H9 (cell line): ENCODE results near the gene WDR64. TPM values are rescaled to one million over a fixed set of nuclear protein-coding genes. Genes with fewer than 3 reads are reported as not detected.

Source experiments
- DNase-seq: peaks from one replicate; pipeline ENCODE4 v3.0.0-alpha.2; 2017
- H2AFZ ChIP-seq: one replicate; pipeline ENCODE4 v1.6.1; 2013; ENCODE audit warnings: mild to moderate bottlenecking, low read length, control low read depth, moderate library complexity
- H2AK5ac ChIP-seq: 2 replicates; pipeline ENCODE4 v1.6.1; 2013; ENCODE audit warnings: low read length, control low read depth, mixed read lengths; ENCODE audit not compliant: insufficient read length
- H2BK120ac ChIP-seq: one replicate; pipeline ENCODE4 v1.6.1; 2013; ENCODE audit warnings: low read depth, mild to moderate bottlenecking, low read length, control low read depth, inconsistent platforms; ENCODE audit not compliant: poor library complexity, severe bottlenecking
- H2BK12ac ChIP-seq: 2 replicates; pipeline ENCODE4 v1.6.1; 2013; ENCODE audit warnings: low read length, control low read depth, mixed read lengths, low read depth; ENCODE audit not compliant: insufficient read length
- H2BK15ac ChIP-seq: 2 replicates; pipeline ENCODE4 v1.6.1; 2013; ENCODE audit warnings: low read depth, low read length, control low read depth
- H2BK20ac ChIP-seq: one replicate; pipeline ENCODE4 v1.6.1; 2013; ENCODE audit warnings: low read depth, mild to moderate bottlenecking, low read length, control low read depth, inconsistent platforms; ENCODE audit not compliant: poor library complexity, severe bottlenecking
- H2BK5ac ChIP-seq: 2 replicates; pipeline ENCODE4 v1.6.1; 2013; ENCODE audit warnings: low read length, control low read depth, mixed read lengths; ENCODE audit not compliant: insufficient read length
- H3K14ac ChIP-seq: 2 replicates; pipeline ENCODE4 v1.6.1; 2013; ENCODE audit warnings: low read length, control low read depth; ENCODE audit not compliant: insufficient read depth
- H3K18ac ChIP-seq: 2 replicates; pipeline ENCODE4 v1.6.1; 2013; ENCODE audit warnings: low read depth, mild to moderate bottlenecking, mixed read lengths, low read length, control low read depth; ENCODE audit not compliant: insufficient read length
- H3K23ac ChIP-seq: 2 replicates; pipeline ENCODE4 v1.6.1; 2013; ENCODE audit warnings: low read length, control low read depth, mixed read lengths, low read depth; ENCODE audit not compliant: insufficient read length
- H3K23me2 ChIP-seq: 2 replicates; pipeline ENCODE4 v1.6.1; 2013; ENCODE audit warnings: low read depth, mild to moderate bottlenecking, mixed read lengths, low read length, control low read depth; ENCODE audit not compliant: insufficient read length, poor library complexity, severe bottlenecking
- H3K27ac ChIP-seq: 2 replicates; pipeline ENCODE4 v1.5.1; 2013; ENCODE audit warnings: low read length, control low read depth, mixed read lengths, low read depth; ENCODE audit not compliant: insufficient read length
- H3K27me3 ChIP-seq: 2 replicates; pipeline ENCODE4 v1.6.1; 2013; ENCODE audit warnings: low read length, control low read depth, inconsistent platforms; ENCODE audit not compliant: insufficient read depth
- H3K4ac ChIP-seq: 2 replicates; pipeline ENCODE4 v1.6.1; 2013; ENCODE audit warnings: low read depth, mild to moderate bottlenecking, control low read depth, inconsistent platforms, low read length, moderate library complexity
- H3K4me1 ChIP-seq: 2 replicates; pipeline ENCODE4 v1.6.1; 2013; ENCODE audit warnings: low read length, control low read depth, inconsistent platforms; ENCODE audit not compliant: insufficient read depth
- H3K4me2 ChIP-seq: 2 replicates; pipeline ENCODE4 v1.6.1; 2013; ENCODE audit warnings: low read length, control low read depth, mixed read lengths; ENCODE audit not compliant: insufficient read length, insufficient read depth
- H3K56ac ChIP-seq: 2 replicates; pipeline ENCODE4 v1.6.1; 2013; ENCODE audit warnings: low read depth, mild to moderate bottlenecking, mixed read lengths, low read length, control low read depth; ENCODE audit not compliant: insufficient read length
- H3K79me1 ChIP-seq: 2 replicates; pipeline ENCODE4 v1.6.1; 2013; ENCODE audit warnings: low read depth, mild to moderate bottlenecking, moderate library complexity, low read length, control low read depth, inconsistent platforms; ENCODE audit not compliant: insufficient read depth, poor library complexity, severe bottlenecking
- H3K79me2 ChIP-seq: 2 replicates; pipeline ENCODE4 v1.6.1; 2013; ENCODE audit warnings: low read length, control low read depth, inconsistent platforms; ENCODE audit not compliant: insufficient read depth
- H3K9ac ChIP-seq: 2 replicates; pipeline ENCODE4 v1.6.1; 2013; ENCODE audit warnings: low read length, control low read depth, mixed read lengths; ENCODE audit not compliant: insufficient read length; ENCODE audit errors: extremely low read depth
- H3K9me3 ChIP-seq: one replicate; pipeline ENCODE4 v1.6.1; 2013; ENCODE audit warnings: low read depth, low read length, inconsistent platforms; ENCODE audit not compliant: control insufficient read depth
- H3T11ph ChIP-seq: one replicate; pipeline ENCODE4 v1.6.1; 2013; ENCODE audit warnings: mild to moderate bottlenecking, low read length, control low read depth, inconsistent platforms
- H4K20me1 ChIP-seq: one replicate; pipeline ENCODE4 v1.6.1; 2013; ENCODE audit not compliant: control insufficient read depth, insufficient read length, insufficient read depth
- H4K5ac ChIP-seq: 2 replicates; pipeline ENCODE4 v1.6.1; 2013; ENCODE audit warnings: low read depth, mild to moderate bottlenecking, mixed read lengths, low read length, control low read depth; ENCODE audit not compliant: insufficient read length
- H4K8ac ChIP-seq: replicated peaks from 2 replicates; pipeline ENCODE4 v1.6.1; 2013; ENCODE audit warnings: low read length, control low read depth, mixed read lengths, low read depth; ENCODE audit not compliant: insufficient read length
- H4K91ac ChIP-seq: 2 replicates; pipeline ENCODE4 v1.6.1; 2013; ENCODE audit warnings: low read depth, mild to moderate bottlenecking, moderate library complexity, mixed read lengths, low read length, control low read depth; ENCODE audit not compliant: insufficient read length
- H3K27ac Mint-ChIP-seq, 3 experiments: 2 replicates in 2 of 3; 3 replicates in 1 of 3; pipeline ENCODE4 v1.8.0; 2020 to 2021; ENCODE audit warnings: mixed read lengths in 3 of 3, mild to moderate bottlenecking in 1 of 3, moderate library complexity in 1 of 3
- H3K27me3 Mint-ChIP-seq: 2 replicates; pipeline ENCODE4 v1.8.0; 2021; ENCODE audit warnings: low read depth, mild to moderate bottlenecking, moderate library complexity, mixed read lengths
- H3K36me3 Mint-ChIP-seq, 3 experiments: 2 replicates in 2 of 3; 3 replicates in 1 of 3; pipeline ENCODE4 v1.8.0; 2020 to 2021; ENCODE audit warnings: low read depth in 3 of 3, mixed read lengths in 3 of 3; ENCODE audit not compliant: insufficient read depth in 1 of 3
- H3K4me1 Mint-ChIP-seq, 2 experiments: 2 replicates each; pipeline ENCODE4 v1.8.0; 2020; ENCODE audit warnings: mixed read lengths in 2 of 2
- H3K4me3 Mint-ChIP-seq, 2 experiments: 2 replicates in 1 of 2; 3 replicates in 1 of 2; pipeline ENCODE4 v1.8.0; 2020 to 2021; ENCODE audit warnings: mild to moderate bottlenecking in 2 of 2, mixed read lengths in 2 of 2, moderate library complexity in 1 of 2
- H3K9me3 Mint-ChIP-seq, 2 experiments: 2 replicates in 1 of 2; 3 replicates in 1 of 2; pipeline ENCODE4 v1.8.0; 2020; ENCODE audit warnings: mild to moderate bottlenecking in 2 of 2, mixed read lengths in 2 of 2, moderate library complexity in 1 of 2
- CTCF ChIP-seq: fragments of 200-600 bp; sonication (generic); conservative IDR thresholded peaks from 3 replicates; pipeline ENCODE4 v1.8.0; 2021; ENCODE audit warnings: antibody characterized with exemption, mild to moderate bottlenecking
- WGBS: extraction: QIAGEN DNeasy Blood & Tissue Kit; methylation state at CpG from one replicate; pipeline ENCODE4 v1.1.7; 2013; ENCODE audit warnings: missing lambda C conversion rate, low lambda C conversion rate, mixed read lengths; ENCODE audit not compliant: insufficient read length; ENCODE audit errors: extremely low coverage; 5-methylcytosine and 5-hydroxymethylcytosine counted together
- total RNA-seq: library from RNA; stranded (reverse); gene quantifications from 2 replicates; pipeline ENCODE4 v1.2.1, GENCODE V29; 2021

The WDR64 gene
- total RNA-seq, 1 experiment from 2014 or later: not detected

GRCh38 chr1:241654019-241654418, 1.9 kb downstream of the WDR64 start:
- no peak overlapping the region for H3T11ph ChIP-seq
- H2BK5ac ChIP-seq: no peak overlapping the region
- no peaks in the 10 kb centered on the region for H3K23me2 ChIP-seq
- H4K91ac ChIP-seq: no peak overlapping the region
- H2BK15ac ChIP-seq: no peak overlapping the region
- H3K4me1 ChIP-seq: no peaks in the 10 kb centered on the region
- H3K9me3 ChIP-seq: no peaks in the 10 kb centered on the region
- Mint-ChIP-seq H3K4me3 (no peak overlapping the region), H3K4me1 (peaks cover 0 to 3% of the 10 kb centered on the region in 2 experiments; a peak in 1 of 4 replicates), H3K27me3 (no peaks in the 10 kb centered on the region), H3K9me3 (no peaks in the 10 kb centered on the region), H3K36me3 (no peaks in the 10 kb centered on the region), H3K27ac (no peak overlapping the region)
- no peak overlapping the region for H2BK120ac ChIP-seq
- no peak overlapping the region for H3K4ac ChIP-seq
- H4K8ac ChIP-seq: no peak overlapping the region
- no peak overlapping the region for H3K18ac ChIP-seq
- no peaks in the 10 kb centered on the region for H3K27me3 ChIP-seq
- H3K56ac ChIP-seq: no peak overlapping the region
- H3K9ac ChIP-seq: no peak overlapping the region
- WGBS: no CpG with 5 or more reads among the region's 1 CpG
- H4K20me1 ChIP-seq: no peaks in the 10 kb centered on the region
- DNase-seq: no peak
- H3K23ac ChIP-seq: no peak overlapping the region
- no peak overlapping the region for H2BK20ac ChIP-seq
- H2BK12ac ChIP-seq: no peak overlapping the region
- no peaks in the 10 kb centered on the region for H3K79me1 ChIP-seq
- no peak overlapping the region for H2AFZ ChIP-seq
- no peak for TF ChIP-seq CTCF
- no peak overlapping the region for H3K27ac ChIP-seq
- H2AK5ac ChIP-seq: no peak overlapping the region
- no peak overlapping the region for H3K4me2 ChIP-seq
- H3K79me2 ChIP-seq: no peaks in the 10 kb centered on the region
- no peak overlapping the region for H3K14ac ChIP-seq
- no peak overlapping the region for H4K5ac ChIP-seq
